Common myeloid progenitor, CD34-positive (primary cell): ENCODE results near the gene TAAR6.
"Not testable (repeated sequence)": the region's sequence is repeated elsewhere in the genome, so short reads cannot be mapped to it uniquely, and the experiment has no call there.

Experiments
- CTCF ChIA-PET: fragments of 350-600 bp; sonication (Branson Sonifier 250); formaldehyde crosslinking; loops from one replicate; lab custom pipeline; 2021; ENCODE audit warnings: antibody characterized with exemption; lab: Charles Lee
- POLR2A ChIA-PET: fragments of 350-600 bp; sonication (Branson Sonifier 250); formaldehyde crosslinking; loops from one replicate; lab custom pipeline; 2021; ENCODE audit warnings: antibody characterized with exemption; lab: Charles Lee
- DNase-seq, 3 donors: peaks; one replicate each; pipeline versions ENCODE4 v3.0.0 to v3.0.0-alpha.2; 2013
- H3K27ac ChIP-seq, 2 experiments: 1 replicate in 1 of 2; 2 replicates in 1 of 2; pipeline ENCODE4 v1.7.0; 2013; ENCODE audit warnings: inconsistent platforms in 2 of 2, low read length in 2 of 2, mild to moderate bottlenecking in 2 of 2, low read depth in 1 of 2, moderate library complexity in 1 of 2; ENCODE audit not compliant: severe bottlenecking in 2 of 2, insufficient read depth in 1 of 2, poor library complexity in 1 of 2
- H3K27me3 ChIP-seq, 5 experiments: replicated peaks in 2 of 5; 1 replicate in 3 of 5; 2 replicates in 2 of 5; pipeline versions ENCODE4 v1.6.1 to v1.7.0; 2013; ENCODE audit warnings: low read length in 4 of 5, mild to moderate bottlenecking in 2 of 5, moderate library complexity in 2 of 5, inconsistent platforms in 1 of 5; ENCODE audit not compliant: insufficient read depth in 5 of 5, control insufficient read depth in 4 of 5
- H3K36me3 ChIP-seq, 4 experiments: 1 replicate in 2 of 4; 2 replicates in 2 of 4; pipeline versions ENCODE4 v1.6.1 to v1.7.0; 2013; ENCODE audit warnings: low read length in 3 of 4, control low read depth in 1 of 4, mild to moderate bottlenecking in 1 of 4; ENCODE audit not compliant: control insufficient read depth in 4 of 4, insufficient read depth in 4 of 4
- H3K4me1 ChIP-seq, 4 experiments: 1 replicate in 3 of 4; 2 replicates in 1 of 4; pipeline versions ENCODE4 v1.6.1 to v1.7.1; 2013; ENCODE audit warnings: low read length in 3 of 4, mild to moderate bottlenecking in 3 of 4, control low read depth in 1 of 4, inconsistent platforms in 1 of 4, moderate library complexity in 1 of 4; ENCODE audit not compliant: control insufficient read depth in 4 of 4, insufficient read depth in 4 of 4; ENCODE audit errors: control extremely low read depth in 1 of 4
- H3K4me3 ChIP-seq, 7 experiments: 1 replicate in 4 of 7; 2 replicates in 3 of 7; pipeline versions ENCODE4 v1.5.1 to v1.7.0; 2013; ENCODE audit warnings: mild to moderate bottlenecking in 7 of 7, low read length in 6 of 7, moderate library complexity in 6 of 7, inconsistent platforms in 2 of 7, low read depth in 2 of 7, control low read depth in 1 of 7; ENCODE audit not compliant: insufficient read depth in 4 of 7, control insufficient read depth in 1 of 7; ENCODE audit errors: extremely low read depth in 1 of 7
- H3K9me3 ChIP-seq, 5 experiments: 1 replicate in 4 of 5; 2 replicates in 1 of 5; pipeline versions ENCODE4 v1.6.1 to v1.7.1; 2013; ENCODE audit warnings: low read length in 4 of 5, mild to moderate bottlenecking in 2 of 5, inconsistent platforms in 1 of 5, low read depth in 1 of 5, moderate library complexity in 1 of 5; ENCODE audit not compliant: control insufficient read depth in 4 of 5, insufficient read depth in 2 of 5; ENCODE audit errors: control extremely low read depth in 1 of 5
- WGBS: methylation state at CpG from one replicate; pipeline ENCODE4 v1.1.5; 2013; ENCODE audit not compliant: insufficient coverage; 5-methylcytosine and 5-hydroxymethylcytosine counted together

Gene TAAR6

DNA sequence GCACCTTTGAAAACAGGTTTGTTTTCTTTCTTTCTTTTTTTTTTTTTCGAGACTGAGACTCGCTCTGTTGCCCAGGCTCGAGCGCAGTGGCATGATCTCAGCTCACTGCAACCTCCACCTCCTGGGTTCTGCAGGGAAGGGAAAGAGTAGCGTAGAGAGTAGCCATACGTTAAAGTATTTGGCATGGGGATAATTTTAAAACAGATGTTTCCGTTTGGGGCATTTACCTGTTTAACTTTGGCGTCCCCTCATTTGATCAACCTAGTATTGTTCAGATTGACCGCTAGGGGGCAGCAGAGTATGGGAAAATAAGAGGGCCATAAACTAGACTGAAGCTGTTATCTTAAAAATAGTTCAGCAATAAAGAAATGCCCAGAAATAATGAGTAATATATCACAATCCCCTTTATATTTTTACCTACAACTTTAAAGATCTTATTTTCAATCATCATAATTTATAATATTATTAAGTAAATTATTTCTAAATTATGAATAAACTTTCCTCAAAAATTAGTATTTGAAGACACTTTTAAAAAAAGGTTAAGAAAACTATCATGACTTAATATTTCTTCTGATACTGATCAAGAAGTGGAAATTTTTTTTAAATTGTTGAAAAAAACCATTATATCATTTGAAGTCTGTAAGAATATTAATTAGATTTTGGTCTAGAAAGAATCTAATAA, 39.7 kb upstream of the TAAR6 start:
- Histone ChIP-seq H3K27me3 (peaks cover 0 to 2% (median 0%) of the 10 kb centered on the region in 5 experiments), H3K36me3 (no peaks in the 10 kb centered on the region), H3K4me1 (peaks cover 0 to 2% (median 0%) of the 10 kb centered on the region in 4 experiments), H3K9me3 (peaks cover 0 to 4% (median 0%) of the 10 kb centered on the region in 5 experiments), H3K27ac (no peak overlapping the region), H3K4me3 (peak overlapping the region in 3 of 7 experiments; percentile 26 to 54 (median 32))
- peak; percentile 73 to 84 (median 79) for DNase-seq
- 0% methylated on average over 1 of the region's 9 CpGs for WGBS
- POLR2A ChIA-PET = no interaction called here
- CTCF ChIA-PET = interaction anchor here (0.7 to 2.5 kb wide), 16 partner anchors 10 to 286 kb away, joined by 3 to 7 read pairs (median 3); partner anchors contain the start of gene STX7

GRCh38 chr6:132534546-132534945, 35.6 kb upstream of the TAAR6 start:
- H3K36me3 ChIP-seq, H3K4me1 ChIP-seq, H3K27me3 ChIP-seq, H3K27ac ChIP-seq, DNase-seq, POLR2A ChIA-PET, H3K4me3 ChIP-seq, H3K9me3 ChIP-seq, CTCF ChIA-PET: not testable (repeated sequence)
- 73% methylated on average over 1 of the region's 2 CpGs for WGBS

GRCh38 chr6:132537145-132537544, 33.0 kb upstream of the TAAR6 start:
- Histone ChIP-seq H3K9me3 (peaks cover 0 to 4% (median 0%) of the 10 kb centered on the region in 5 experiments), H3K36me3 (no peaks in the 10 kb centered on the region), H3K27ac (no peak overlapping the region), H3K4me3 (no peak overlapping the region), H3K27me3 (peaks cover 0 to 2% (median 2%) of the 10 kb centered on the region in 5 experiments), H3K4me1 (no peaks in the 10 kb centered on the region)
- CTCF ChIA-PET = no interaction called here
- WGBS = 100% methylated on average over 1 of the region's 3 CpGs
- POLR2A ChIA-PET = no interaction called here
- no peak for DNase-seq

GRCh38 chr6:132537977-132538376, 32.1 kb upstream of the TAAR6 start, which contains the start of gene TAAR9:
TSS of gene TAAR9 (plus strand) at chr6:132538277. CDS start at chr6:132538290, 13 bp downstream.
- WGBS = 97% methylated on average over 3 of the region's 4 CpGs
- H3K27ac ChIP-seq = no peak within 1 kb of the TSS
- H3K9me3 ChIP-seq = peaks cover 0 to 4% (median 0%) of the 10 kb centered on the region in 5 experiments
- H3K4me1 ChIP-seq = no peaks in the 10 kb centered on the region
- CTCF ChIA-PET = interaction anchor here (0.7 kb wide), 1 partner anchor 230 kb away, joined by 3 read pairs; no protein-coding TSS in a partner anchor
- no peak within 1 kb of the TSS for H3K4me3 ChIP-seq
- H3K27me3 ChIP-seq = peaks cover 0 to 2% (median 2%) of the 10 kb centered on the region in 5 experiments
- POLR2A ChIA-PET = no interaction called here
- no peak for DNase-seq
- no peaks in the 10 kb centered on the region for H3K36me3 ChIP-seq

- no peak for DNase-seq
- Histone ChIP-seq H3K4me1 (no peaks in the 10 kb centered on the region), H3K27ac (no peak overlapping the region), H3K9me3 (no peaks in the 10 kb centered on the region), H3K4me3 (no peak overlapping the region), H3K36me3 (no peaks in the 10 kb centered on the region), H3K27me3 (peaks cover 0 to 2% (median 0%) of the 10 kb centered on the region in 5 experiments)
- POLR2A ChIA-PET = no interaction called here
- CTCF ChIA-PET = interaction anchor here (1.0 kb wide), 1 partner anchor 9 kb away, joined by 3 read pairs; no protein-coding TSS in a partner anchor
These were observed 25.3 kb upstream of the TAAR6 start for GRCh38 chr6:132544826-132545225.

- no peak for DNase-seq
- ChIA-PET CTCF (no interaction called here), POLR2A (no interaction called here)
- H3K4me1 ChIP-seq = no peaks in the 10 kb centered on the region
- H3K27me3 ChIP-seq = peaks cover 0 to 1% (median 0%) of the 10 kb centered on the region in 5 experiments
- 95% methylated on average over 4 of the region's 4 CpGs for WGBS
- no peak overlapping the region for H3K27ac ChIP-seq
- no peaks in the 10 kb centered on the region for H3K9me3 ChIP-seq
- no peaks in the 10 kb centered on the region for H3K36me3 ChIP-seq
- H3K4me3 ChIP-seq = no peak overlapping the region
These were observed 21.2 kb upstream of the TAAR6 start for GRCh38 chr6:132548746-132549463.

DNA sequence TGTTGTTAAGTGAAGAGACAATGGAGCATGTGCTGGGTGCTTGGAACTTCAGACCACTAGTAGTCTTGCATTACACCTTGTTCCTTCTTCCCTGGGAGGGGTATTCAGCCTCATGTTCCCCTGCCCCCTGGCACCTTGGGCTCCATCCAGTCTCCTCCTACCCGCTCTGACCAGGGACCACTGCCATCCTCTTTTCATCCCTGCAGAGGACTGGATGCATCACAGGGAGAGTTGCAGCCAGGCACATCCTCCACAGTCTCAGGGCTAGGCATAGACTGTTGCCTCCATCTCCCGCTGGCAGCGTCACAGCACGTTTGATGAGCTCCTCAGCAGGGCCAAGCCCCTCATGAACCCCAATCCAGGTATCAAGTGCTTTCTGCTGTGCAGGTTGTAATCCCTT, 18.9 kb upstream of the TAAR6 start:
- Histone ChIP-seq H3K9me3 (no peaks in the 10 kb centered on the region), H3K4me3 (no peak overlapping the region), H3K36me3 (no peaks in the 10 kb centered on the region), H3K4me1 (no peaks in the 10 kb centered on the region), H3K27ac (no peak overlapping the region), H3K27me3 (no peaks in the 10 kb centered on the region)
- POLR2A ChIA-PET = no interaction called here
- no peak for DNase-seq
- CTCF ChIA-PET = interaction anchor here (0.9 kb wide), 2 partner anchors 27 to 82 kb away, joined by 3 to 4 read pairs; no protein-coding TSS in a partner anchor
- WGBS = 100% methylated on average over 2 of the region's 4 CpGs
